ENCODE results near the gene KCNK5. TPM values are rescaled to one million over a fixed set of nuclear protein-coding genes. Genes with fewer than 3 reads are reported as not detected.

KCNK5 gene
- total RNA-seq, 2 donors from 2014 or later, result 1.1 to 2.0 TPM

DNA sequence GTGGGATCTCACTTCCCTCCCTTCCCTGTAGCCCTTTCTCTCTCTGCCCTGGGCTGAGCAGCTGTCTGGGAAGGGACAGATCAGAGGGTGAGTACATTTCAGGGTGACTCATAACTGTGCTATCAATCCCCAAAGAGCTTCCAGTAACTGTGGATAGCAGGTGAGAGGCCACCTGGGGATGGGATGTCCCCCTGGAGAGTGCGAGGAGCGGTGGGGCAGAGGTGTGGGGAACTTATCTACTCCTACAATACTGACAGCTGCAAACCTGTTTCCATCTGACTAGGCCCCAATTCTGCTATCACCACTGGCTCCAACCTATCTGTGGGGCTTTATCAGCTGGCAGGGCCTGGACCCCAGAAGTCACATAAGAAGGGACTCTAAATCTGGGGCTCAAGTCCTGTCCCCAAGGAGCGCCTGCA, 32.6 kb downstream of the KCNK5 start:
- Histone ChIP-seq H3K27me3 (no peaks in the 10 kb centered on the region), H3K9me3 (no peaks in the 10 kb centered on the region), H3K27ac (no peak overlapping the region), H3K36me3 (no peaks in the 10 kb centered on the region), H3K4me3 (no peak overlapping the region), H3K4me1 (no peaks in the 10 kb centered on the region)
- DNase-seq (ENCODE audit: low spot score), result no peak
- TF ChIP-seq, protein P1, sequence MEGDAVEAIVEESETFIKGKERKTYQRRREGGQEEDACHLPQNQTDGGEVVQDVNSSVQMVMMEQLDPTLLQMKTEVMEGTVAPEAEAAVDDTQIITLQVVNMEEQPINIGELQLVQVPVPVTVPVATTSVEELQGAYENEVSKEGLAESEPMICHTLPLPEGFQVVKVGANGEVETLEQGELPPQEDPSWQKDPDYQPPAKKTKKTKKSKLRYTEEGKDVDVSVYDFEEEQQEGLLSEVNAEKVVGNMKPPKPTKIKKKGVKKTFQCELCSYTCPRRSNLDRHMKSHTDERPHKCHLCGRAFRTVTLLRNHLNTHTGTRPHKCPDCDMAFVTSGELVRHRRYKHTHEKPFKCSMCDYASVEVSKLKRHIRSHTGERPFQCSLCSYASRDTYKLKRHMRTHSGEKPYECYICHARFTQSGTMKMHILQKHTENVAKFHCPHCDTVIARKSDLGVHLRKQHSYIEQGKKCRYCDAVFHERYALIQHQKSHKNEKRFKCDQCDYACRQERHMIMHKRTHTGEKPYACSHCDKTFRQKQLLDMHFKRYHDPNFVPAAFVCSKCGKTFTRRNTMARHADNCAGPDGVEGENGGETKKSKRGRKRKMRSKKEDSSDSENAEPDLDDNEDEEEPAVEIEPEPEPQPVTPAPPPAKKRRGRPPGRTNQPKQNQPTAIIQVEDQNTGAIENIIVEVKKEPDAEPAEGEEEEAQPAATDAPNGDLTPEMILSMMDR (IDR thresholded peaks at IDR 0.05), result no peak

DNA sequence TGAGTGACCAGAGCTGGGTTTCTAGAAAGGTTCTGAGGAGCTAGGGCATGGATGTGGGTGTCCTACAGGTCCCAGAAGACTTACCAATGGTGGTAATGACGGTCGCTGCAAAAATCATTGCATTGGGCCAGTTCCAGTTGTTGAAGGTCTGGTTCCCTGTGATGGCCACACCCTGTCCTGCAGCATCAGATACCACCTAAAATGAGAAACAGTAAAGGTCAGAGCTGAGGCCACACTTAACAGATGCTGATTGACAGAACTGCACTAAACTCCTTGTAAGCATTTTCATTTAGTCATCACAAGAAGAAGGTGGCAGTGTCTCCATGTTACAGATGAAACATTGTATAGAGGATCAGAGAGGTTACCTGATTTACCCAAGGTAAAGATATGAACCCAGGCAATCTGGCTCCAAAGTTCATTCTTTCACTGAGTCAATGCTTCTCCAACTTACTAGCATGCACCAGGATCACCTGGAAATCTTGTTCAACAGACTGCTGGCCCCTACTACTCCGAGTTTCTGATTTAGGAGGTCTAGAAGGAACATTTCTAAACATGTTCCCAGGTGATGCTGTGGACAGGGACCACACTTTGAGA, 33.4 kb downstream of the KCNK5 start:
- no peak overlapping the region for H3K4me3 ChIP-seq
- no peak overlapping the region for H3K27ac ChIP-seq
- DNase-seq (ENCODE audit: low spot score), result no peak
- no peaks in the 10 kb centered on the region for H3K36me3 ChIP-seq
- no peaks in the 10 kb centered on the region for H3K27me3 ChIP-seq
- no peaks in the 10 kb centered on the region for H3K9me3 ChIP-seq
- TF ChIP-seq, protein P1 (IDR thresholded peaks at IDR 0.05), result no peak
- H3K4me1 ChIP-seq, result no peaks in the 10 kb centered on the region

DNA sequence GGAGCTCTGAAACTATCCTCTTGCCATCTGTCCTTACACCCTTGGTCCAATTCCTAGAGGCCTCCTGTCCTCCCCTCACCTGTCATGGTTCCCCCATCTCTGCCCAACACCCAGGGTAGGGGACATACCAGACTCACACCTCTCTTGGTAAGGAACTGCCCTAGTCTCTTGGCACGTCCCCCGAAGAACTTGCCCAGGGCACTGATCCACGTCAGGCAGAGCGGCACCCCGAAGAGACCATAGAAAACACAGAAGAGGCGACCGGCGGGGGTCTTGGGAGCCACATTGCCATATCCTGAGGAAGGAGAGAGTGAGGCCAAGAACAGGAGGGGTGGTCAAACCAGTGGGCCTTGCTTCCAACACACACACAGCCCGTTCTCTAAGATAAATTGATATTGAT, 34.8 kb downstream of the KCNK5 start:
- Histone ChIP-seq H3K4me3 (no peak overlapping the region), H3K27ac (no peak overlapping the region), H3K27me3 (no peaks in the 10 kb centered on the region), H3K9me3 (no peaks in the 10 kb centered on the region), H3K36me3 (no peaks in the 10 kb centered on the region), H3K4me1 (no peaks in the 10 kb centered on the region)
- TF ChIP-seq, protein P1 (IDR thresholded peaks at IDR 0.05), result no peak
- no peak for DNase-seq (ENCODE audit: low spot score)

DNA sequence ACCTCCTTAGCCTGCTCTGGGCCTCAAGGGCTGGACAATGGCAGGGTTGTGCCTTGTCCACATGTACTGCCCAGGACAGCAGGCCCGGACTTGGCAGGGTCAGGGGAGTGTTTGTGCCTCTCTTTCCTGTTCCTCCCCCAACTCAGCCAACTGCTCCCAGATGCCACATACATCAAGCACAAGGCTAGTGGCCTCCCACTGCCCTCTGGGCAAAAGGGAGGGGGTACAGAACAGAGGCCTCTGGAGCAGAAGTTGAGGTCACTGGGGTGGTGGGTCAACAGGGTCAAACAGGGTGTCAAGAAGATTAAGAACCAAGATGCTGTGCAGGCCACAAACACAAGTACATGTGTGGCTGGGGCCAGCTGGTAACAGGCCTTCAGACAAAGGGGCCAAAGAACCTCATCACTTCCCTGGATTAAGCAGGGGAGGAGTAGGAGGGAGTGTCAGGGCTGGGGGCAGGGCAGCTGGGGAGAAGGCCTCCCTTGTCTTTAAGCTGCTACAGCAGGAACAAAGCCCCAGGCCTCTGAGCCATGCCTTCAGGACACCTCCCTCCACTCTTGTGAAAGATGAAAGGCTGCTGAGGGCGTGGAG, 36.0 kb downstream of the KCNK5 start:
- no peak overlapping the region for H3K27ac ChIP-seq
- H3K27me3 ChIP-seq, result no peaks in the 10 kb centered on the region
- H3K36me3 ChIP-seq, result no peaks in the 10 kb centered on the region
- TF ChIP-seq, protein P1 (IDR thresholded peaks at IDR 0.05), result no peak
- DNase-seq (ENCODE audit: low spot score), result no peak
- H3K4me1 ChIP-seq, result no peaks in the 10 kb centered on the region
- no peaks in the 10 kb centered on the region for H3K9me3 ChIP-seq
- H3K4me3 ChIP-seq, result no peak overlapping the region

DNA sequence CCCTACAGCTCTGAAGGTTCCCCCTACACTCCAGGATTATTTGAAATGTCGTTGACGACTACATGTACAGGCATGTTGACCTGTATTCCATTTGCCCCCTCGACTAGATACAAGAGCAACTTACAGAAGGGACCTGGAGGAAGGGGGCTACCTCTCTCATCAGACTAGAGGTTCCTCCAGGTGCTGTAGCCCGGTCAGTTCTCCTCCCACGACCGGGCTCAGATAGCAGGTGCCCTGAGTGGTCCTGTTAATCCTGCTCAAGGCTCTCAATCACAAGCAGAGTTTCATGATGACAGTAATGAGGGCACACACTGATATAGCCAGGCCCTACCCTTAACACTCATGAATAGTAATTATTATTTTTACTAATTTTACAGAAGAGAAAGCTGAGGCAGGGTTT, 36.5 kb downstream of the KCNK5 start:
- H3K27ac ChIP-seq, result no peak overlapping the region
- H3K4me3 ChIP-seq, result no peak overlapping the region
- no peaks in the 10 kb centered on the region for H3K36me3 ChIP-seq
- H3K4me1 ChIP-seq, result no peaks in the 10 kb centered on the region
- TF ChIP-seq, protein P1 (IDR thresholded peaks at IDR 0.05), result no peak
- no peak for DNase-seq (ENCODE audit: low spot score)
- no peaks in the 10 kb centered on the region for H3K27me3 ChIP-seq
- no peaks in the 10 kb centered on the region for H3K9me3 ChIP-seq
